ENCODE measurements around the gene DVL1. TPM values are rescaled to one million over a fixed set of nuclear protein-coding genes. Genes with fewer than 3 reads are reported as not detected.

DVL1 gene
- total and polyA plus RNA-seq, 9 of the 15 experiments (the other 6 are each of a cell fraction or from before 2014, with no cell fraction given), result 0.62 to 135 (median 24.3) TPM

- TF ChIP-seq ZNF431 (CRISPR knock-in tag; IDR thresholded peaks at IDR 0.05) (peak; percentile 45; the same call in 1 of the 2 replicates), CHD7 (IDR thresholded peaks at IDR 0.05; ENCODE audit: low read depth, low read length) (no peak), SIX5 (IDR thresholded peaks at IDR 0.05; ENCODE audit: borderline replicate concordance in 1 of 2, insufficient read depth in 1 of 2, low read depth in 1 of 2, low read length in 2 of 2) (no peak), CREM (IDR thresholded peaks at IDR 0.05; ENCODE audit: low read depth) (peak; percentile 46; the same call in 1 of the 2 replicates), ATF3 (IDR thresholded peaks at IDR 0.05) (no peak), ATF3 (CRISPR knock-in tag; conservative IDR thresholded peaks at IDR 0.05) (no peak), ZNF12 (CRISPR knock-in tag; IDR thresholded peaks at IDR 0.05) (no peak), HEY1 (CRISPR knock-in tag; IDR thresholded peaks at IDR 0.05; ENCODE audit: borderline replicate concordance) (no peak), ZNF592 (IDR thresholded peaks at IDR 0.05) (no peak)
Observed at GRCh38 chr1:1291548-1292441, 57.4 kb downstream of the DVL1 start (continued).
